ENCODE measurements around the gene TMED1.

TMED1 gene

DNA sequence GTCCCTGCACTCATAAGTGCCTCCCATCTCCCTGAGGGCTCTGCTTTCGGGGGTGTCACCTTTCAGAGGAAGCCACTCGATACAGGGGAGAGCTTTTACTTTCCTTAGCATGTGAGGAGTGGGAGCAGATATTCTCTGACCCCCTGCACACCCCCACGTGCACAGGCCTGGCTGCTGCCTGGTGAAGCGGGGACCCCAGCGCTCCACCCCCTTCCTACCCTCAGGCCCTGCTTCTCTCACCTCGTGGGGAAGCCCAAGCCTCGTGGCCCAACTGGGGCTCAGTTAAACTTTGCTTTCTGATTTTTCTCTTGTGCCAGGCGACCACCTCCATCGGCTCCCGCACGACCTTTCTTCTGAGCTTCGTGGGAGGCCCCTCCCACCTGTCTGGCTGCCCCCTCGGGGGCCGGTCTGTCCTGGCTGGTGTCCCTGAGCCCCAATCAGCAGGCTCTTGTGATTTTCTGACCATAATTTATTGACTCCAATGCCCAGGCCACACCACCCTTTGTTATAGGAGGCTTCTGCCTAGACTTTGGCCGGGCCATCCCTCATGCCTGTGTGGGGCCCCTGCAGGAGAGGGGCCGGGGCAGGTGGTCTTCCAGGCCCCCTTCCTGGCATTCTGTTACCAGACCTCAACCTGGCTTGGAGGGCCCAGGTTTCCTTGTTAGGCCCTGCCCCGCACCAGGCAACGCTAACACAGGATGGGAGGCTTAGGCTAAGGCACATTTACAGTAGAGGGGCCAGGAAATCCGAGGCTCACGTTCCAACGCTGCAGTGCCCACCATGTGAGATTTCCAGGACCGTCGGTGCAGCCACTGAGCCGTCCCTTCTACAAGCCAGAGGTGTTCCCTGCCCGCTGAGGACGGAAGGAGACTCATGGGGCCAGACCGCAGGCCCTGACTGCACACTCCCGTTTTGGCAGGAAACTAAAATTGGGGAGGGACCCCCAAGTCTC, 3.7 kb downstream of the TMED1 start:
- peaks cover 36 to 43% of the 10 kb centered on the region in 2 donors for H3K36me3 ChIP-seq (ENCODE audit: control insufficient read depth in 2 of 2, insufficient read depth in 2 of 2, low read length in 2 of 2)

DNA sequence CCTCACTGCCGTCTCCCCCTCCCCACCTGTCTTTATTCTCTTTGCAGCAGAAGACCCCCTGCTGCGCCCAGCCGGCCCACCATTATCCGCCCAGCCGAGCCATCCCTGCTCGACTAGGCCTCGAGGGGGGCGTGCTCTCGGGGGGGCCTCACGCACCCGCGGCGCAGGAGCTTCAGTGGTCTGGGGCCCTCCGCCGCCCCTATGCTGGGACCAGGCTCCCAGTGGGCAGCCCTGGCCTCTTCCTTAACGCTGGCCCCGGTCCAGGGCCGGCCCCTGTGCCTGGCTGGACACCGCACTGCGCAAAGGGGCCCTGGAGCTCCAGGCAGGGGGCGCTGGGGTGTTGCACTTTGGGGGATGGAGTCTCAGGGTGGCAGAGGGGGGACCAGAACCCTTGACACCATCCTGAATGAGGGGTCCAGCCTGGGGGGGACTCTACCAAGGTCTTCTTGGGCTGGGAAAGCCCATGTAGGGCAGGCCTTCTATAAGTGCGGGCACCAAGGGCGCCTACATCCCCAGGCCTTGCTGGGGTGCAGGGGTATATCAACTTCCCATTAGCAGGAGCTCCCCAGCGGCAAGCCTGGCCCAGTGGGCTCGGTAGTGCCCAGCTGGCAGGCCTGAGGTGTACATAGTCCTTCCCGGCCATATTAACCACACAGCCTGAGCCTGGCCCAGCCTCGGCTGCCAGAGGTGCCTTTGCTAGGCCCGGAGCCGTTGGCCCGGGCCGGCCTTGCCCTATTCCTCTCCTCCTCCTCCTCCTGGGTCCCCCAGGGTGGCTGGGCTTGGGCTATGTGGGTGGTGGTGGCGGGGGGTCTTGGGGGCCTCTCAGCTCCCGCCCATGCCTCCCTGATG, 4.9 kb downstream of the TMED1 start:
- Histone ChIP-seq H3K4me1 (ENCODE audit: control insufficient read depth in 2 of 2, insufficient read depth in 2 of 2, low read length in 2 of 2) (peaks cover under 1 to 5% of the 10 kb centered on the region in 2 donors), H3K9ac (ENCODE audit: low read depth in 1 of 2, low read length in 2 of 2) (no peak overlapping the region), H3K27ac (ENCODE audit: low read depth in 2 of 2, low read length in 2 of 2) (no peak overlapping the region), H3K36me3 (ENCODE audit: control insufficient read depth in 2 of 2, insufficient read depth in 2 of 2, low read length in 2 of 2) (peaks cover 43 to 52% of the 10 kb centered on the region in 2 donors), H3K27me3 (ENCODE audit: control insufficient read depth in 2 of 2, insufficient read depth in 2 of 2, low read length in 2 of 2) (no peaks in the 10 kb centered on the region), H3K9me3 (ENCODE audit: control insufficient read depth in 2 of 2, low read length in 2 of 2) (no peaks in the 10 kb centered on the region), H3K4me3 (ENCODE audit: low read length in 2 of 2) (no peak overlapping the region)

More for the DNA sequence above, 3.7 kb downstream of the TMED1 start:
- Histone ChIP-seq H3K27me3 (ENCODE audit: control insufficient read depth in 2 of 2, insufficient read depth in 2 of 2, low read length in 2 of 2) (no peaks in the 10 kb centered on the region), H3K9ac (ENCODE audit: low read depth in 1 of 2, low read length in 2 of 2) (no peak overlapping the region), H3K4me3 (ENCODE audit: low read length in 2 of 2) (no peak overlapping the region), H3K4me1 (ENCODE audit: control insufficient read depth in 2 of 2, insufficient read depth in 2 of 2, low read length in 2 of 2) (peaks cover 5 to 9% of the 10 kb centered on the region in 2 donors), H3K27ac (ENCODE audit: low read depth in 2 of 2, low read length in 2 of 2) (no peak overlapping the region), H3K9me3 (ENCODE audit: control insufficient read depth in 2 of 2, low read length in 2 of 2) (peaks cover 0 to 3% of the 10 kb centered on the region in 2 donors)

DNA sequence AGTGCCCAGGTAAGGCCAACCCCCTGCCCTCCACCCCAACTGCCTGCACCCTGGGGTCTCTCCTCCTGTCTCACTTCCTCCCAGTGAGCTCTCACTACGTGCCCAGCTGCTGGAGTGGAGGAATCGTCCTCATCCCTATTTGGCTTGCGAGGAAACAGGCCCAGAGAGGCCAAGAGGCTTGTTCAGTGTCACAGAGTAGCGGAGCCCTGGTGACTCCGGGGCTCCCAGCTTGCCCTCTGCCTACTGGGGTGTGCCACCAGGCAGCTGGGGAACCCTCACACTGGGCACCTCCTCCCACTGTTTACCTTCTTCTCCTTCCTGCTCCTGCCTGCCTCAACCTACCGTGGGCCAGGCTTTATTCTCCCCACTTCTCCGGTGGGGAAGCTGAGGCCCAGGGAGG, 5.6 kb downstream of the TMED1 start:
- peaks cover 0 to 5% of the 10 kb centered on the region in 2 donors for H3K4me1 ChIP-seq (ENCODE audit: control insufficient read depth in 2 of 2, insufficient read depth in 2 of 2, low read length in 2 of 2)
- no peak overlapping the region for H3K4me3 ChIP-seq (ENCODE audit: low read length in 2 of 2)
- H3K9ac ChIP-seq (ENCODE audit: low read depth in 1 of 2, low read length in 2 of 2) = no peak overlapping the region
- no peak overlapping the region for H3K27ac ChIP-seq (ENCODE audit: low read depth in 2 of 2, low read length in 2 of 2)
- H3K9me3 ChIP-seq (ENCODE audit: control insufficient read depth in 2 of 2, low read length in 2 of 2) = no peaks in the 10 kb centered on the region
- no peaks in the 10 kb centered on the region for H3K27me3 ChIP-seq (ENCODE audit: control insufficient read depth in 2 of 2, insufficient read depth in 2 of 2, low read length in 2 of 2)
- peaks cover 47 to 57% of the 10 kb centered on the region in 2 donors for H3K36me3 ChIP-seq (ENCODE audit: control insufficient read depth in 2 of 2, insufficient read depth in 2 of 2, low read length in 2 of 2)

DNA sequence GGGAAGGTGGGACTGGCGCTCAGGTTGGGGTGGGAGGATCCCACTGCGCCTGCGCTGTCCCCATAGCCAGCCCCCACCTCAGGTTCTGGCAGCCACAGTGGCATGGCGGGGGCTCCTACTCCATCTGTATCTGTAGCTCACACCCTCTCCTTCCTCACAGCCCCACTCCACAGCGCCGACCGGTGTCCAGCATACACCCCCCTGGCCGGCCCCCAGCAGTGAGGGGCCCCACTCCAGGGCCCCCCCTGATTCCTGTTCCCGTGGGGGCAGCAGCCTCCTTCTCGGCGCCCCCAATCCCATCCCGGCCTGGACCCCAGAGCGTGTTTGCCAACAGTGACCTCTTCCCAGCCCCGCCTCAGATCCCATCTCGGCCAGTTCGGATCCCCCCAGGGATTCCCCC, 6.0 kb downstream of the TMED1 start:
- peaks cover 0 to 2% of the 10 kb centered on the region in 2 donors for H3K4me1 ChIP-seq (ENCODE audit: control insufficient read depth in 2 of 2, insufficient read depth in 2 of 2, low read length in 2 of 2)
- no peak overlapping the region for H3K27ac ChIP-seq (ENCODE audit: low read depth in 2 of 2, low read length in 2 of 2)
- no peaks in the 10 kb centered on the region for H3K9me3 ChIP-seq (ENCODE audit: control insufficient read depth in 2 of 2, low read length in 2 of 2)
- no peak overlapping the region for H3K4me3 ChIP-seq (ENCODE audit: low read length in 2 of 2)
- peaks cover 49 to 58% of the 10 kb centered on the region in 2 donors for H3K36me3 ChIP-seq (ENCODE audit: control insufficient read depth in 2 of 2, insufficient read depth in 2 of 2, low read length in 2 of 2)
- no peaks in the 10 kb centered on the region for H3K27me3 ChIP-seq (ENCODE audit: control insufficient read depth in 2 of 2, insufficient read depth in 2 of 2, low read length in 2 of 2)
- no peak overlapping the region for H3K9ac ChIP-seq (ENCODE audit: low read depth in 1 of 2, low read length in 2 of 2)

DNA sequence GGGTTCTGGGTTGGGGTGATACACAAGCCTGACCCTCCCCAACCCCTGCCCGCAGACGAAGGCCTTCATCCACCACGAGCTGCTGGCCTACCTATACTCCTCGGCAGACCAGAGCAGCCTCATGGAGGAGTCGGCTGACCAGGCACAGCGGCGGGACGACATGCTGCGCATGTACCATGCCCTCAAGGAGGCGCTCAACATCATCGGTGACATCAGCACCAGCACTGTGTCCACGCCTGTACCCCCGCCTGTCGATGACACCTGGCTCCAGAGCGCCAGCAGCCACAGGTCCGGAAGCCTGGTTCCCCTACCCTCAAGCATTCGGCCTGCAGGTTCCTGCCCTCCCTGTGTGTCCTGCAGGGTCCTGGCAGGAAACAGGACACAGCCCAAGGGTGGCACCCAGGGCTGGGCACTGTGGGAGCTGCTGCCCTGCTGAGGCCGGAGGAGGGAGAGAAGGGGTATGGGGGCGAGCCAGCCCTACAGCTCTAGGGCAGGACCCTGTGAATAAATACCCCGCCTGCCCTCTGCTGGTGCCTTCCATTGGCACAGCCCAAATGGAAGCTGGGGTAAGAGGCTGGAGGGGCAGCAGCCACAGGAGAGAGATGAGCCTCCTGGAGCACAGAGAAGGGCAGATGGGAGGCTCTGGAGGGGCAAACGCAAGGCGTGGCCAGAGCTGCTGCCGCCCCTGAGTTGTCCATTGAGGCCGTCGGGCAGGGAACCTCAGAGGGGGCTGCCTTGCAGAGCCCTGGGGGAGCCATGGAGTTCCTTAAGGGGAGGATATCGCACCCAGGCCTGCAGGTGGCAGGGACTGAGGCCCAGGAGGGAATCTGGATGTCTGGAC, 6.8 kb downstream of the TMED1 start:
- Histone ChIP-seq H3K4me1 (ENCODE audit: control insufficient read depth in 2 of 2, insufficient read depth in 2 of 2, low read length in 2 of 2) (no peaks in the 10 kb centered on the region), H3K27ac (ENCODE audit: low read depth in 2 of 2, low read length in 2 of 2) (no peak overlapping the region), H3K36me3 (ENCODE audit: control insufficient read depth in 2 of 2, insufficient read depth in 2 of 2, low read length in 2 of 2) (peaks cover 57 to 66% of the 10 kb centered on the region in 2 donors), H3K9me3 (ENCODE audit: control insufficient read depth in 2 of 2, low read length in 2 of 2) (no peaks in the 10 kb centered on the region), H3K9ac (ENCODE audit: low read depth in 1 of 2, low read length in 2 of 2) (no peak overlapping the region), H3K4me3 (ENCODE audit: low read length in 2 of 2) (no peak overlapping the region), H3K27me3 (ENCODE audit: control insufficient read depth in 2 of 2, insufficient read depth in 2 of 2, low read length in 2 of 2) (no peaks in the 10 kb centered on the region)

DNA sequence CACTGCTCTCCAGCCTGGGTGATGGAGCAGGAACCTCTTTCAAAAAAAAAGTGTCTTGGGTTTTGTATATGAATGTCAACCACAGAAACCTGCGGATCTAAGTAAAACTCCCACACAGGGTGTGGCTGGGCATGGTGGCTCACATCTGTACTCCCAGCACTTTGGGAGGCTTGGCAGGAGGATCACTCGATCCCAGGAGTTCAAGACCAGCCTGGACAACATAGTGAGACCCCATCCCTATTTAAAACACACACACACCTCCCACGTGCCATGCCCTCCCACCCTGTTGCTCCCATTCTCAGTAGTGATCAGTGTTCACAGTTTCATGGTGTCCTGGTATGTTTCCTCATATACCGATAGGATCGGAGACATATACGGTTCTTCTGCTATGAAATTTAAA, 9.2 kb downstream of the TMED1 start:
- H3K4me1 ChIP-seq (ENCODE audit: control insufficient read depth in 2 of 2, insufficient read depth in 2 of 2, low read length in 2 of 2) = no peaks in the 10 kb centered on the region
- H3K36me3 ChIP-seq (ENCODE audit: control insufficient read depth in 2 of 2, insufficient read depth in 2 of 2, low read length in 2 of 2) = peaks cover 54 to 58% of the 10 kb centered on the region in 2 donors
- H3K9ac ChIP-seq (ENCODE audit: low read depth in 1 of 2, low read length in 2 of 2) = no peak overlapping the region
- H3K27me3 ChIP-seq (ENCODE audit: control insufficient read depth in 2 of 2, insufficient read depth in 2 of 2, low read length in 2 of 2) = no peaks in the 10 kb centered on the region
- no peaks in the 10 kb centered on the region for H3K9me3 ChIP-seq (ENCODE audit: control insufficient read depth in 2 of 2, low read length in 2 of 2)
- no peak overlapping the region for H3K27ac ChIP-seq (ENCODE audit: low read depth in 2 of 2, low read length in 2 of 2)
- H3K4me3 ChIP-seq (ENCODE audit: low read length in 2 of 2) = no peak overlapping the region

DNA sequence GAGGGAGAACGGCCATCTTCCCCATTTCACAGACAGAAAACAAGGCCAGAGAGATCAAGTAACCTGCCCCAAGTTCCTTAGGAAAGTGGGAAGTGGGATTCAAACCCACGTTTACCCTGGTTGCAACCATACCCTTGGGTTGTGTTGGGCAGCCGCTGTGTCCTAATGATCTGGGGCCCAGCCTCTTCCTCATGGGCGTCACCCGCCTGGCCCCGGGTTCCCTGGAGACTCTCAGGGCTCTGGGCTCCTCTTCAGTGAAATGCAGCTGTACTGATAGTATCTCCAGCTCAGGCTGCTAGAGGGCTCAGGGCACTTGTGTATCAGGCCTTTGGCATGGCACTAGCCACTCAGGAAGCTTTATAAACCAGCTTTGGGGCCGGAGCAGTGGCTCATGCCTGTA, 9.8 kb downstream of the TMED1 start:
- Histone ChIP-seq H3K27me3 (ENCODE audit: control insufficient read depth in 2 of 2, insufficient read depth in 2 of 2, low read length in 2 of 2) (no peaks in the 10 kb centered on the region), H3K9ac (ENCODE audit: low read depth in 1 of 2, low read length in 2 of 2) (no peak overlapping the region), H3K9me3 (ENCODE audit: control insufficient read depth in 2 of 2, low read length in 2 of 2) (no peaks in the 10 kb centered on the region), H3K36me3 (ENCODE audit: control insufficient read depth in 2 of 2, insufficient read depth in 2 of 2, low read length in 2 of 2) (peaks cover 57 to 58% of the 10 kb centered on the region in 2 donors), H3K4me3 (ENCODE audit: low read length in 2 of 2) (no peak overlapping the region), H3K27ac (ENCODE audit: low read depth in 2 of 2, low read length in 2 of 2) (no peak overlapping the region), H3K4me1 (ENCODE audit: control insufficient read depth in 2 of 2, insufficient read depth in 2 of 2, low read length in 2 of 2) (no peaks in the 10 kb centered on the region)

DNA sequence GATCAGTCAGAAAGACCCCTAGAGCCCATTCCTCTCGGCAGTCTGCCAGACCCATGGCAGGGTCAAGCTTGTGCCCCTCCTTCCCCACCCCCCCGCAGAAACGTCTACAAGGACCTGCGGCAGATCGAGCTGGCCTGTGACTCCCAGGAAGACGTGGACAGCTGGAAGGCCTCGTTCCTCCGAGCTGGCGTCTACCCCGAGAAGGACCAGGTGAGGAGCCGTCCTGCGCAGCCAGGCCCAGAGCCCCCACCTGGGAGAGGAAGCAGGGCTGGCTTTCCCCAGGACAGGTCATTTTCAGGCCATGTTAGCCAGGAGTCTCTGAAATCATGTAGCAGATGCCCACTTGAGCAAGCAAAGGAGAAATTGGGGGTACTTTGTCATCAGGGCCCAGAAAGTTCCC, 12.3 kb downstream of the TMED1 start:
- H3K4me3 ChIP-seq (ENCODE audit: low read length in 2 of 2) = no peak overlapping the region
- H3K9ac ChIP-seq (ENCODE audit: low read depth in 1 of 2, low read length in 2 of 2) = no peak overlapping the region
- no peaks in the 10 kb centered on the region for H3K4me1 ChIP-seq (ENCODE audit: control insufficient read depth in 2 of 2, insufficient read depth in 2 of 2, low read length in 2 of 2)
- no peak overlapping the region for H3K27ac ChIP-seq (ENCODE audit: low read depth in 2 of 2, low read length in 2 of 2)
- no peaks in the 10 kb centered on the region for H3K9me3 ChIP-seq (ENCODE audit: control insufficient read depth in 2 of 2, low read length in 2 of 2)
- peaks cover 59 to 60% of the 10 kb centered on the region in 2 donors for H3K36me3 ChIP-seq (ENCODE audit: control insufficient read depth in 2 of 2, insufficient read depth in 2 of 2, low read length in 2 of 2)
- no peaks in the 10 kb centered on the region for H3K27me3 ChIP-seq (ENCODE audit: control insufficient read depth in 2 of 2, insufficient read depth in 2 of 2, low read length in 2 of 2)

DNA sequence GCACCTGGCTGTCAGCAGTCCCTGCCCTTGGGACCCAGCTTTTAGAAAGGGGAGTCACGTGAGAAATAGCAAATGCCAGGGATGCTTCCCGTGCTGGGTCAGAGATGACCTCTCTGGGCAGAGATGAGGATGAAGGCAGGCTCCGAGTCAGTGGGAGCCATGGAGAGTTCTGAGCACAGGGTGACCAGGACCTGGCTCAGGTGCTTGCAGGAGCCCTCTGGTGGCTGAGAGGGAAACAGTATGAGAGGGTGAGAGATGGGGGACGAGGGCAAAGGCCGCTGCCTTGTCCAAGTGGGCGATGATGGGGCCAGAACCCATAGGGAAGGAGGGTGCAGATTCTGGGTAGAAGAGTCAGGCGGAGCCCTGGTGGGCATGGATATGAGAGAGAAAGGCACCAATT, 15.8 kb downstream of the TMED1 start:
- no peaks in the 10 kb centered on the region for H3K9me3 ChIP-seq (ENCODE audit: control insufficient read depth in 2 of 2, low read length in 2 of 2)
- peaks cover 0 to 3% of the 10 kb centered on the region in 2 donors for H3K4me1 ChIP-seq (ENCODE audit: control insufficient read depth in 2 of 2, insufficient read depth in 2 of 2, low read length in 2 of 2)
- H3K27ac ChIP-seq (ENCODE audit: low read depth in 2 of 2, low read length in 2 of 2) = no peak overlapping the region
- no peaks in the 10 kb centered on the region for H3K27me3 ChIP-seq (ENCODE audit: control insufficient read depth in 2 of 2, insufficient read depth in 2 of 2, low read length in 2 of 2)
- peaks cover 59 to 71% of the 10 kb centered on the region in 2 donors for H3K36me3 ChIP-seq (ENCODE audit: control insufficient read depth in 2 of 2, insufficient read depth in 2 of 2, low read length in 2 of 2)
- H3K4me3 ChIP-seq (ENCODE audit: low read length in 2 of 2) = no peak overlapping the region
- no peak overlapping the region for H3K9ac ChIP-seq (ENCODE audit: low read depth in 1 of 2, low read length in 2 of 2)
